ENCODE results near the gene RHBDD3.

Gene RHBDD3

DNA sequence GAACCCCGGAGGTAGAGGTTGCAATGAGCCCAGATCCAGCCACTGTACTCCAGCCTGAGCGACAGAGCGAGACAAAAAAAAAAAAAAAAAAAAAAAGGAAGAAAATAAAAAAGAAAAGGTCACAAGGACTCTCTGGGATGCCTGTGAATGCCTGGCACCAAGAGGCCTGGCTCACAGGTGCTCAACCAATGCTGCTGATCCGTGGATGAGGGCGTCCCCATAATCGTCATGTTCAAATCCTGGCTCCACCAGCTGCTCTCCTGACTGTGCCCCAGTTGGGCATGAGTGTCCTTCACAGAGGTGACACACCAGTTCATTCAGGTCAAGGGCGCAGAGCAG is 38.0 kb upstream of the RHBDD3 start:
- in situ Hi-C loops (cut with MboI; ENCODE audit: low sequenced_read_pairs, unreplicated experiment) = no loop called here
- TF ChIP-seq, protein P1, sequence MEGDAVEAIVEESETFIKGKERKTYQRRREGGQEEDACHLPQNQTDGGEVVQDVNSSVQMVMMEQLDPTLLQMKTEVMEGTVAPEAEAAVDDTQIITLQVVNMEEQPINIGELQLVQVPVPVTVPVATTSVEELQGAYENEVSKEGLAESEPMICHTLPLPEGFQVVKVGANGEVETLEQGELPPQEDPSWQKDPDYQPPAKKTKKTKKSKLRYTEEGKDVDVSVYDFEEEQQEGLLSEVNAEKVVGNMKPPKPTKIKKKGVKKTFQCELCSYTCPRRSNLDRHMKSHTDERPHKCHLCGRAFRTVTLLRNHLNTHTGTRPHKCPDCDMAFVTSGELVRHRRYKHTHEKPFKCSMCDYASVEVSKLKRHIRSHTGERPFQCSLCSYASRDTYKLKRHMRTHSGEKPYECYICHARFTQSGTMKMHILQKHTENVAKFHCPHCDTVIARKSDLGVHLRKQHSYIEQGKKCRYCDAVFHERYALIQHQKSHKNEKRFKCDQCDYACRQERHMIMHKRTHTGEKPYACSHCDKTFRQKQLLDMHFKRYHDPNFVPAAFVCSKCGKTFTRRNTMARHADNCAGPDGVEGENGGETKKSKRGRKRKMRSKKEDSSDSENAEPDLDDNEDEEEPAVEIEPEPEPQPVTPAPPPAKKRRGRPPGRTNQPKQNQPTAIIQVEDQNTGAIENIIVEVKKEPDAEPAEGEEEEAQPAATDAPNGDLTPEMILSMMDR (IDR thresholded peaks at IDR 0.05; ENCODE audit: borderline replicate concordance, control extremely low read depth, extremely low read depth, insufficient read depth, missing control alignments) = no peak
- DNase-seq (ENCODE audit: low spot score) = no peak

DNA sequence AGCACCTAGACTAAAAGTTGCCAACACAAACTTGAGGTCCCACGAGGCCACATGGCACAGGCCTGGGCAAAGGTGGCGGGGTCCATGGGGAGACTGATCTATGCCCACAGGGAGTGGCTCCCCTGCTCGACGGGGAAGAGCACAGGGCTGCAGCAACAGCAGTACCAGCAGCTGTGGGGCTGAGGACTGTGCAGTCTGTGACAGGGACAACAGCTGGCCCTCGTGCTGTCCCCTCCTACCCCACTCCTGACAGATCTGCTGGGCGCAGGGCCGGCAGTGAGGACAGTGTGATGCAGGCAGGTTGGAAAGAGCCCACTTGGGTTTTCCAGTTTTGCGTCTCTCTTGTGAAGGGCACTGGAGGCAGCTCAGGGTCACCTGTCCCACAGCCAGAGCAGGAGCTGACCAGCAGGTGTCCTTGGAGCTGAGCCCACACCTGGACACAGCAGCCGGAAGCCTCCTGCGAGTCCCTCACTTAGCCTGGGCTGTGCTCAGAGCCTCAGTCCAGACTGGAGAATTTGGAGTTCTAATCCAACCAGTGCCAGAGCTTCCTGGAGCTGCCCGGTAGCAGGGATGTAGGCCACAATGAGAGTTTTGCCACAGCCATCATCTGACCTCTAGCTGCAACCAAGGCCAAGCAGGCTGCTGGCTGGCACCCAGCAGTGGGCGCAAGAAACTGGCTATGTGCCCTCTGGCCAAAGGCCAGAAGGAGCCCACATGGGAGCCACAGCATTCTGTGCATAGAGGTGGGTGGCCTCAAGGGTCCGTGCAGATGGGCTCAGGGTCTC is 35.1 kb upstream of the RHBDD3 start:
- TF ChIP-seq, protein P1 (IDR thresholded peaks at IDR 0.05; ENCODE audit: borderline replicate concordance, control extremely low read depth, extremely low read depth, insufficient read depth, missing control alignments) = no peak
- in situ Hi-C loops (cut with MboI; ENCODE audit: low sequenced_read_pairs, unreplicated experiment) = no loop called here
- DNase-seq (ENCODE audit: low spot score) = no peak

DNA sequence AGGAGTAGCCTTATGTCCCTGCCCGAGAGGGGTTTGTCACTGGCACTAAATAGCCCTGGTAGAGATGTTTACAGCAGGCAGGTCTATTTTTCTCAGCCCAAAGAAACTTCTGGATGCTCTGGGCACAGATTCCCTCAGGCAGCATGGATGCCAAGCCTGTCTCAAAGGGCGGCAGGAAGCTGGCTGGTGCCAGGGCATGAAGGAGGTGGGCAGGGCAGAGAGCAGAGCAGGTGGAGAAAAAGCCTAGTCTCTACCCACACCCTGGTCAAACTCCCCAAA is 34.6 kb upstream of the RHBDD3 start:
- TF ChIP-seq, protein P1 (IDR thresholded peaks at IDR 0.05; ENCODE audit: borderline replicate concordance, control extremely low read depth, extremely low read depth, insufficient read depth, missing control alignments) = no peak
- in situ Hi-C loops (cut with MboI; ENCODE audit: low sequenced_read_pairs, unreplicated experiment) = no loop called here
- no peak for DNase-seq (ENCODE audit: low spot score)

DNA sequence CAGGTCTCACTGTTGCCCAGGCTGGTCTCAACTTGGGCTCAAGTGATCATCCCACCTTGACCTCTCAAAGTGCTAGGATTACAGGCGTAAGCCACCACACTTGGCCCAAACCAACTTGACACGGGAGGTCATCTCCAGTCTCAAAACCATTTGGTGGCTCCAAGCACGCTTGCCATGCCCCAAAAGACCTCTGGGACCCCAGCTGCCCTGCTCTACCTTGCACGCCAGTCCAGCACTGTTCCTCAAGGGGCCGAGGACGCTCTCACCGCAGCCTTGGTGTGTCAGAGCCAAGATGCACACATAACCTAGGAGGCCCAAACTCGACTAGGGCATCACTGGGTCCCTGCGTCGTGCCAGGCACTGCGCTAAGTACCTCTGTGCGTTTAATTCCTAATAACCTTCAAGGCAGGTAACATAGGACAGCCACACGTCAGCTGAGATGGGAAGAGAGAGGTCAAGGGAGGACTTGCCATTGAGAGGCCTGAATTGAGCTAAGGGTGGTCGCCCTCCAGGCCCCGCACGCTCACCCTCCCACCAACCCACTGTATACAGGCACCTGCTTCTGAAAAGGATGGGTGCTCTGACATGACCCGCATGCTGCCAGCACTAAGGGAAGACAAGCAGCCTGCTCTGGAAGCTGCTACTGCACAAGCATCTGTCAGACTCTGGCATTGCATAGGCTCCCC is 34.1 kb upstream of the RHBDD3 start:
- TF ChIP-seq, protein P1 (IDR thresholded peaks at IDR 0.05; ENCODE audit: borderline replicate concordance, control extremely low read depth, extremely low read depth, insufficient read depth, missing control alignments) = no peak
- in situ Hi-C loops (cut with MboI; ENCODE audit: low sequenced_read_pairs, unreplicated experiment) = no loop called here

DNA sequence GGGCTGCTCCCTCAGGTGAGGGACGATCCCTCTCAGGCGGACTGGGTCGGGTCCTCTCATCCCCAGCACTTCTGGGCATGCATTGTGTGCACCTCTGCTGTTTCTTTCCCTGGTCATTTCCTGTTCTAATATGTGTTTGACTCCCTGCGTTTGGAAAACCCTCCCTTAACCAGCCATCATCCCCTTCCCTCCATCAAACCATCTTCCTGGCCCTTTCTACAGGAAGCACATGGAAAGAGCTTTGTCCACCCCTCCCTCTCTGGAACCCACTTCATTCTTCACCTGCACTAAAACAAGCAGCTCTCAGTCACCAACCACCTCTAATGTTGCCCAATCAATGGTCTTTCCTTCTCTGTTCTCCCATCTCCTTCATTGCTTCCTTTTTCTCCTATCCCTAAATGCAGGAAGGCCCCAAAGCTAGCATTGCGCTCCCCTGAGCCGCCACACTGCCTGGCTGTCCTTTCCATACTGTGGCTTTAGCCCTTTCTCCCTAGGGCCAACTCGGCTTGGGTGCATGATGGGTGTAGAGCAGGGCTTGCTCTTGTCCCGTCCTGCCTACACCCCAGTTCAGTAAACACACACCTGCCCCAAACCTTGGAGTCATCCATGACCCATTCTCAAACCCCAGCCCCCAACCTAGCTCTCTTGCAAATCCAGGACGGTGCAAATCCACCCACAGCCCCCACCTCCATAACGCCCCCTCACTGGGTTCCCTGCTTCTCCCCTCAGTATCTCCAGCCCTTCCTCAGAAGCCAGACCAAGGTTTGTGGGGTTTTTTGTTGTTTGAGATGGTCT is 33.2 kb upstream of the RHBDD3 start:
- in situ Hi-C loops (cut with MboI; ENCODE audit: low sequenced_read_pairs, unreplicated experiment) = no loop called here
- TF ChIP-seq, protein P1 (IDR thresholded peaks at IDR 0.05; ENCODE audit: borderline replicate concordance, control extremely low read depth, extremely low read depth, insufficient read depth, missing control alignments) = no peak
- no peak for DNase-seq (ENCODE audit: low spot score)

More for the DNA sequence above, 34.1 kb upstream of the RHBDD3 start:
- no peak for DNase-seq (ENCODE audit: low spot score)

DNA sequence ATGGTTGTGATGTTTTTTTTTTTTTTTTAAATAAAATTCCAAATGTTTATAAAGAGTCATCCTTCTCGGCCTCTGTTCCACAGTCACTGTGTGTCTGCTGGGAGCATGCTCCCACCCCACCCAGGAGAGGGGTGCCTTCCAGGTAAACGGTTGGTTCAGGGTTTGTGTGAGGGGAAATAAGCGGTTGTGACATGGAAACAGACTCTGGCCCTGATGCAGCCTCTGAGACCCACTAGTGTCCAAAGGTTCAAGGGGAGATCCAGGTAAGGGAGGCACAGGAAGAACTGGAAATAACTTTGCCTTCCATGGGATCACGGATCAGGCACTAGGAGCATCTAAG is 32.7 kb upstream of the RHBDD3 start:
- TF ChIP-seq, protein P1 (IDR thresholded peaks at IDR 0.05; ENCODE audit: borderline replicate concordance, control extremely low read depth, extremely low read depth, insufficient read depth, missing control alignments) = no peak
- in situ Hi-C loops (cut with MboI; ENCODE audit: low sequenced_read_pairs, unreplicated experiment) = no loop called here

More for the DNA sequence above, 32.7 kb upstream of the RHBDD3 start:
- DNase-seq (ENCODE audit: low spot score) = no peak

All from GM13976 (cell line).